Right kidney (tissue), 9 donors: ENCODE data around the gene ZDHHC14.
"Not testable (repeated sequence)": the region's sequence is repeated elsewhere in the genome, so short reads cannot be mapped to it uniquely, and the experiment has no call there.

ENCODE experiments used
- DNase-seq: peaks from one replicate; pipeline ENCODE4 v3.0.0-alpha.2; 2016
- long read RNA-seq, 8 donors: transcript quantifications; one replicate each; lab custom pipeline, GENCODE V29; 2026

The ZDHHC14 gene
- long read RNA-seq, donor 1, partial matches to known transcripts: 0 of 1 reads
- long read RNA-seq, donor 1, other reads (novel, unspliced or antisense): 0 of 1 reads
- long read RNA-seq, donor 2, partial matches to known transcripts: 6 of 7 reads
- long read RNA-seq, donor 2, other reads (novel, unspliced or antisense): 0 of 7 reads
- long read RNA-seq, donor 3, full-length matches to known transcripts: 3 of 3 reads
- long read RNA-seq, donor 3, partial matches to known transcripts: 0 of 3 reads
- long read RNA-seq, donor 3, other reads (novel, unspliced or antisense): 0 of 3 reads
- long read RNA-seq, donor 4, full-length matches to known transcripts: 1 of 1 reads
- long read RNA-seq, donor 4, partial matches to known transcripts: 0 of 1 reads
- long read RNA-seq, donor 4, other reads (novel, unspliced or antisense): 0 of 1 reads
- long read RNA-seq, donor 5, full-length matches to known transcripts: 1 of 1 reads
- long read RNA-seq, donor 5, partial matches to known transcripts: 0 of 1 reads
- long read RNA-seq, donor 5, other reads (novel, unspliced or antisense): 0 of 1 reads
- long read RNA-seq, donor 6, full-length matches to known transcripts: 8 of 8 reads
- long read RNA-seq, donor 6, partial matches to known transcripts: 0 of 8 reads
- long read RNA-seq, donor 6, other reads (novel, unspliced or antisense): 0 of 8 reads
- long read RNA-seq, donor 7, partial matches to known transcripts: 10 of 13 reads
- long read RNA-seq, donor 7, other reads (novel, unspliced or antisense): 0 of 13 reads
- long read RNA-seq, donor 8, full-length matches to known transcripts: 2 of 2 reads
- long read RNA-seq, donor 8, partial matches to known transcripts: 0 of 2 reads
- long read RNA-seq, donor 8, other reads (novel, unspliced or antisense): 0 of 2 reads

DNA sequence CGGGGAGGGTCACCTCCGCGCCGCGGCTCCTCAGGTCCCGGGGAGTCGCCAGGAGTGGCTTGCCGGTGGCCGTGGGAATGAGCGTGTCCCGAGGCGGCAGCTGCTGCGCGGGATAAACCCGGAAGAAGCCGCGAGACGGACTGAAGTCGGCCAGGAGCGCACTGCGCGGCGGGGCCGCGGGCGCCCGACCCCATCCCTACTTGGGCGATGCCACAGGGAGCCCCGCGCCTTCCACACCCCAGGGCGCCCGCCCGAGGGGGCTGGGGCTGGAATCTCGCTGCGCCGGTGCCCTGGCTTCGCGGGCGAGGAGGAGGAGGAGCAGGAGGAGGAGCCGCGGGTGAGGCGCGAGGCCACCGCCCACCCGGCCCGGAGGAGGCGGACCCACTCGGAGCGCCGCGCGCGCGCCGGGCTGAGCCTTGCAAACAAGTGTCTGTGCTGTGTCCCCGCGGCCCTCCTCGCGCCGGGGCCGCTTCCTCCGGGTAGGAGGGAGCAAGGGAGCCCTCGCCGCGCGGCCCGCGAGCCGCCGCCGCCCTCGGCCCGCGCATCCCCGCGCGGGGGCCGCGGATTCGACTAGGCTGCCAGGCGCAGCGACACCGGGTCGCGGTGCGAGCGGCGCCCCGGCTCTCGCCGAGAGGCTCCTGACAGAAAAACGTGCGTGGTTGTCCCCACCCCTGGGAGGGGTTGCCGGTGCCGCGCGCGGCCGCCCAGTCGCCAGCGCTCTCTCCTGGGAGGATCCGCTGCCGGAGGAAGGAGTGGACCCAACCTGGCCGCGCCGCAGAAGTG lies at the start of gene ZDHHC14:
TSS of gene ZDHHC14 (plus strand) at position 412 of the 783 bp plus-strand sequence.
- DNase-seq: peak; percentile 95

DNA sequence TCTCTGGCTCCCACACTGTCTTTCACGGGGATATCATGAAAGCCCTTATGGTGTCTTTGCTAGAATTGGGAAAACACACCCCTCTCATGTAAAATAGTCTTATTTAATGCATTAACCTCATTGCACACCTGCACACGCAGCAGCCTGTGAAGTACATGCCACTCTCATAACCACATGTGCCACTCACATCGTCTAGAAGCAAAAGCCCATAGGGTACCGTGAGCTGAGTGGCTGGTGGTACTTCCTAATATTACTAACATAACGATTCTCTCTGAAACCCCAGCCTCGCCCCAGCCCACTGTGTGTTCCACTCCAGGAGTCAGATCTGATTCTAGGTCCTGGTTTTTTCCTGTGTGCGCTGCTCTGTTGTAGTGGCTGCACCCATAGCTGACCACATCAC lies 48.2 kb upstream of the ZDHHC14 start:
- no peak for DNase-seq

DNA sequence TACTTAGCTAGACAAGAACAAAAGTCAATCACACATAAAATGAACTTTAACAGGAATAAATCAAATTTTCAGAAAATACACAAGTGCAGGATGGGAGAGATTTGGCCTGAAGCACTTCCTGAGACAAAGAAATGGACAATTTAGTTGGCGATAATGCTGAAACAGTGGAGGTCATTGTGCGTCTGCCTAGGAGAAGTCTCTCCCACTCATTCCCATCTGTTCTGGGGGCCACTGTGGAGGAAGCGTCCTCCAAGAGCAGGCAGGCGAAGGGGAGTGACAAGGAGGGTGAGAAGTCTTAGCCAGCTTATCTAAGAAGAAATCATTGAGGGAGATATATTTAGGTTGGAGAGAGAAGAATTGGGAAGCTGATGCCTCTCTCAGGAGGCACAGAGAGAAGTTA lies 47.5 kb upstream of the ZDHHC14 start:
- DNase-seq: no peak

DNA sequence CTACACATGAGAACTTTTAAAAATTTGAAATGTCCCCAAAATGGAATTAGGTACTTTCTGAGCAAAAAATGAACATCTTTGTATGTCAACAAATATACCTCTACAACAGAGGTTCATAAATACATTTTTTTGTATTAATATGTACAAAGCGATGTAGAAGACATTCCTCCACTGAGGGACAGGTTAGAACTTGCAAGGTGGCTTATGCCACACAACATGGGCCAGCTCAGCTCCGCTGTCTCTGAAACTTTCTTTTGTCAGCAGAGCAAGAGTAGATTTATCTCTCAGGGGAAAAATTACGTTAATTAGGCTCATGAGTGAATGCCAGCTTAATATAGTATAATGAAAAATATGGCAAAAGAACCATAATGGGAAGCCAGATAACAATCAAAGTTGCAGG lies 47.0 kb upstream of the ZDHHC14 start:
- DNase-seq: no peak

DNA sequence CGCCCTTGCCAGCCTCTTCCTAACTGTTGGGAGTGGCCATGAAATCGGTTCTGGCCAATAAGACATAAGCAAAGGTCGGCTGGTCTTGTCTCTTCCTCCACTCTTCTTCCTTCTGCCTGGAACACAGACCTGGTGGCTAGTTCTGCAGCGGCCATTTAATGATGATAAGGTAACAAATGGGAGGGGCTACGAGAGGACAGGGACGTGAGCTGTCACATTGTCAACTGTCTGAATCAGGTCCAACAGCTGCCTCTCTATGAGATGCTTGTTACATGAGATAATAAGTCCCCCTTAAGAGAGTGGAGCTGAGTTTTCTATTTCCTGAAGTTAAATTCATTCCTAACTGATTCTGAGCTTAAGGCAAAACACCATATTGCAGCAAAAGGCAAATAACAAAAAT lies 45.2 kb upstream of the ZDHHC14 start:
- DNase-seq: no peak

DNA sequence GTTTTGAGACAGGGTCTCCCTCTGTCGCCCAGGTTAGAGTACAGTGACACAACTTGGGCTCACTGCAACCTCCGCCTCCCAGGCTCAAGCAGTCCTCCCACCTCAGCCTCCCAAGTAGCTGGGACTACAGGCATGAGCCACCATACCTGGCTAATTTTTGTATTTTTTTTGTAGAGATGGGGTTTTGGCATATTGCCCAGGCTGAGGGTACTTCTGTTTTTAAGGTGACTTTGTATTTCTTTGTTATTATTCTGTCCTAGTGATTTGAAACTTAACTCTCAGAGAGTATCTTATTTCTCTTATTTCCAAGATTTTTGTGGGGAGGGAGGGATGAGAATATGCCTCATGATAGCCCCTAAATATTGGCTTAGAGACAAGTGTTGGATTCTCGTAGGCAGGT lies 43.7 kb upstream of the ZDHHC14 start:
- DNase-seq: not testable (repeated sequence)

DNA sequence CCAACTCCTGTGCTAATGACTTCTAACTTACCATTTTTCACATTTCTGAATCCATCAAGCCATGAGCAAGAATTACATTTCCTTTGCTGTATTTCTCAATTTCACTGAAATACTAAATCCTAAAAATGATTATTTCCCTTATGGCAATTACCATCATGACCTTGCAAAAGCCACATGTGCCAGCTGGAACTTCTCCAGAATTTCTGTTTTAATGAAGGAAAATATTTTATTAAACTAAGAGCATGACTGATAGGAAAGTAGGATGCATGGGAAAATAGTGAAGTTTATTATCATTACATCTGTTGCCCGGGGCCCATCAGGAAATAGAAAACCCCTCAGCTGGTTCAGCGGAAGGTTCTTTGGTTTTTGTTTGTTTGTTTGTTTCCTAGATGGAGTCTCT lies 43.2 kb upstream of the ZDHHC14 start:
- DNase-seq: no peak

DNA sequence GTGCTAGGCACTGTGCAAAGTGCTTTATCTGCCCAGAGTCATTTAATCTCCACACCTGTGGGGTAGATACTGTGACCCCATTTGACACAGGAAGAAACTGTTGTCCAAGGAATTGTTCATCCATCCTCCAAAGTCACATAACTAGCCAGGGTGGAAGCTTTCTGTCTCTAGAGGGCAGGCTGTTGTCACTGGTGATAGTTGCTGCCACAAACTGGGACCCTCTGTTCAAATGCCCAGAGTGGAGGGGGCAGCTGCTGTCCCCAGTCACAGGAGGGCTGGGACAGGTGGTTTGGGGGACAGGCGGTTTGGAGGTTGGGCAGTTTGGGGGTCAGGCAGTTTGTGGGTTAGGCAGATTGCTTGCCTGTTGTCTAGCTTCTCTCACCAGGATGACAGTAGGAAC lies 41.6 kb upstream of the ZDHHC14 start:
- DNase-seq: no peak

DNA sequence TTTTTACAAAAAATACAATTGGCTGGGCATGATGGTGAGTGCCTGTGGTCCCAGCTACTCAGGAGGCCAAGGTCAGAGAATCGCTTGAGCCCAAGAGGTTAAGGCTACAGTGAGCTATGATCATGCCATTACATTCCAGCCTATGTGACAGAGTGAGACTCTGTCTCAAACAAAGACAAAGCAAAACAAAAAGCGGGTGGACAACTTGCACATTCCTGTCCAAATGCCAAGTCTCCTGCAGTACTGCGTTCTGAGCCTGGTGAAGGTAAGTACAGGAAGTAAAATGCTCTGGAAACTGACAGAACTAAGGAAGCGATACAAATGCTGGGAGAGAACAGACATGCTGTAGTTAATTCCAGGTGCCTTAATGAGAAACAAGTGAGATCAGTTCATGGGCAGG lies 37.3 kb upstream of the ZDHHC14 start:
- DNase-seq: no peak

DNA sequence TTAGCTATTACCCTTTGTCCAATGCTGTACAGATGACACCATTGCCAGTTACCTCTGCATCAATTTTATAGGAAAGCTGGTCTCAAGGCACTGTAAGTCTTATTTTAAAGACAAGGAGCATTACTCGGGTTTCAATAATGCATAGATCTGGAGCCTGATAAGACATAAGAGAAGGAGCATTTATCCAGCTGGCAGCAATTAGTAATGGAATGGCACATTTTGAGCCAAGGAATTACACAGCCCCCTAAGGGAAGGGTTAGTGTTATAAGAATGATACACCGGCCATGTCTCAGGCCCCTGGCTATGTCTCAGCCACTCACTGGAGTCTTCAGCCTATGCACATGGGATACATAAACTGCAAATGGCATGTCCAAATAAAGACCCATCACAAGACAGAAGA lies 34.6 kb upstream of the ZDHHC14 start:
- no peak for DNase-seq

DNA sequence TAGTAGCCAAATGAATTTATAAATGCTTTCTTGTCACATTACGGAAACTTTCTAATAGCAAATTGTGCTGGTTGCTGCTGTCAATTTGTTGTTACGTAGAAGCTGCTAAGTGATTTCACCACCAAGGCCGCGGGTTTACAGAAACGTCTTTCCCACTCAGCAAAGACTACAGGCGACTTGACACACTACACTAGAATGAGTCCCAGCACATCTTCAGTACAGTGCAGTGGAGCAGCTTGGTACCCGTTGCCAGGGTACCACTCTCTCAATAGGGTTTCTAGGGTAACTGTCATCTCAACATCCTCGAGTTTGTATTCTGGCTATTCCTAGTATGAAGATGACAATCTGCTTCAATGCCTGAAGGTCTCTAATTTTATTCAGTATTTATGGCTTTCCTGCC lies 22.7 kb upstream of the ZDHHC14 start:
- no peak for DNase-seq

DNA sequence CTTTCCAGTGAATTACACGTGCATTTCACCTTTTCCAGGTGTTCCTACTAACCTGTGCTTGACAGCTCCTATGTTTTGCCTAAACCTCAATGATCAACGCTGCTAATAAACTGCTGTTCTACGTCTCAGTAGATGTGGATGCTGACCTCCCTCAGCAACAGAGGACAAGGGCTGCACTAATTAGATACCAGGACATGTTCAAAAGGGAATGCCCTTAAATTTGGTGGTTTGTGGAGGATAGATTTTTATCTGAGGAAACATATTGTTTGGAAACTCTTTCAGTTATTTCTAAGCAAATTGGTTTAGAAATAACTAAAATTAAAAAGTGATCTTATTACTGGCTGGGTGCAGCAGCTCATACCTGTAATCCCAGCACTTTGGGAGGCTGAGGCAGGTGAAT lies 19.1 kb upstream of the ZDHHC14 start:
- no peak for DNase-seq

DNA sequence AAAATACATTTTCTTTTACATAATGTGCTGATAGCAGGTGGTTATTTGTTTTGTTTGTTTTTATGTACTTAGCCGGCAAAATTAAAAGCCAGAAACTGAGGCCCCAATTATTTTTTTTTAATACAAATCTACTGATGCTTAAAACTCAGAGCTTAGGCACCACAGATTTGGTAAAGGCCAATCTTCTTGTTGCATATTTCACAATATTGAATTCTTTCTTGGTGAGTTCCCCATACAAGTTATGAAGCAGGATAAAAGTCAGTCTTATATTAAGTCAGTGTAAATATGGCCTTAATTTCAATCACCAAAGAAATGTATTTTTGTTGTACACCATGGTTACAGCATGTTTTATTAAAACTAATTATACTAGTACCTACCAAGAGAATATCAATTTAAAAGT lies 16.3 kb upstream of the ZDHHC14 start:
- no peak for DNase-seq

DNA sequence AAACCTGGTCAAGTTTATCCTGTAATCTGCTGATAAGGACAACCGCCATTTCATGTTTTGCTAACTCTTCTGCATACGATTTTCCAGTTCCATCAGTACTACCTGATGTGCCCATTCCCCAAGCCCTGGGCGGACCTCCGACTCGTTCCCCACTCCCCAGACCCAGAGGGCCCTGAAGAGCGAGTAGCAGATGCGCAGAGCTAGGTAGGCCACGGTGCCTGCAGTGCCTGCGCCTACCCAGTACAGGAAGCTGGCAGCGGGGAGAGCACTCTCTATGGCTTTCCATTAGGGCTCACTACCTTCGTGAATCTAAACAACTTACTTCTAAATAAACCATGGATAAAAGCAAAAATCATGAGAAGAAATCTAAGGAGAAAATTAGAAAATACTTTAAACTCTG lies 14.3 kb upstream of the ZDHHC14 start:
- DNase-seq: no peak

DNA sequence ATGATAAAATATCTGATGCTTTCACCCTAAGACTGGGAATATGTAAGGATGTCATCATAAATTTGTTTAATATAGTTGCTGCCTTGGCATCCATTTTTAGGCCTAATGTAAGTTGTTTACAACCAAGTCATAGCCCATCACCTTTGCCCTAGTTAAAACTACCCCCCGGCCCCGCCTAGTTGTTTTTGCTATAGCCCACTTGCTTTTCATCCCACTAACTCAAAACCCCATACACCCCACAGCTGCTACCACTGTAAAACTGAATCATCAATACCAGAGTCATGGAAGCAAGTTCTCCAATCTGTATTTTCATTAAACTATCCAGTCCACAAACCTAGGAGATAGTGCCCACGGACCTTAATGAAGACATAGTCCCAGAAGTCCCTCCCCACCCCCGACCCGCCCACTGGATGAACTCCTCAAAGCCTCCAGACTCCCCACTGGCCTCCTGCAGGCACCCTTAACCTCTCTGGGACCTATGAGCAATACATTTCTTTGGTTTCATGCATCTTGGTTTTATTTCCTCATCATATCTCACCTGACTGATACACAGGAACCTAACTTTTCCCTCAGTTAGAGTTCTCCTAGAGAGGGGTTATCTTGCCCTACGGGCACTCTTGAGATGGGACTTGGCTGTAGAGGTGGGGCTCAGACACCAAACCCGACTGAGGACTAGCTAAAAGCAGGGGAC lies 12.5 kb upstream of the ZDHHC14 start:
- DNase-seq: no peak

DNA sequence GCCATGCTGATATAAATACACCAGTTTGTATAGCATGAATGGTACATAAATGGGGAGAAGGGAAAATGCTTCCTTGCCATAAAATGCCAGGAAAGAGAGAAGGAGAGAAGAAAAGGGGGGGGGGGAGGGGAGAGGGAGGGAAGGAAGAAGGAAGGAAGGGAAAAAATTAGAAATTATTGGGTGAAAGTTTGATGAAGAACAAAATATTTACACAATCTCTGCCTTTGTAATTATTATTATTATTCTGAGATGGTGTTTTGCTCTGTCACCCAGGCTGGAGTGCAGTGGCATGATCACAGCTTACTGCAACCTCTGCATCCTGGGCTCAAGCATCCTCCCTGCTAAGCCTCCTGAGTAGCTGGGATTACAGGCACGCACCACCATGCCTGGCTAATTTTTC lies 10.2 kb upstream of the ZDHHC14 start:
- DNase-seq: no peak

DNA sequence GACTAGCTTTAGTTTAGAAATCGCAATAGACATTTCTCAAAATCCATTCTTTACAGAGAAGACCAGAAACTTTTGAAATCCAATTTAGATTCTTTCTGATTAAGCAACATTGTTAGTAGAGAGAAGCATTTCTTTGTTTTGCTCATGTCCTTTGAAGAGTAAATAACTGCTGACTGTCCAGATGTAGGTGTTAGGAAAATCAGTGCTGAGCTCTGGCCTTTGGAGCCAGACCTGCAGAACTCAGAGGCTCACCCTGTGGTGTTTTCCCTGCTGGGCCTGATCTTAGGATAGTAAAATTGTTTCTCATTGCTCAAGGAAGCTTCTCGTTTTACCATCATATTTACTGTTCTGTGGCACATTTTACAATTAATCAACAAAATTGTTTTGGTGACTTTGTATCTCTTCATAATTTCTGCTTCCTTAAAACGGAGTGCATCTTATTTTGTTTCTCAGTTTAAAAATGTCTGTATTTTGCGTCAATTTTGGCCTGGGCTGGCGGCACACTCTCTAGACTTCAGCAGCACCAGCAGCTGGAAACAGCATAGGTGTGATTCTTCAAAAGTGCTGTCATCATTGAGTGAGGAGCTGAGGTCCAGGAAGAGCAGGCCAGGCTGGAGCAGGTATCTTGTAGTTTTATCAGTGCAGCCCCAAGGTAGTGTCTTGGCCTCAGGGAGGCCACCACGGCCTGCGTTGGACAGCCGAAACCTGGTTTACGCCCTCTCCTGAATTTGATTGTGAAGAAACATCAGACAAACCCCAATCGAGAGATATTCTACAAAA lies 8.3 kb upstream of the ZDHHC14 start:
- no peak for DNase-seq

DNA sequence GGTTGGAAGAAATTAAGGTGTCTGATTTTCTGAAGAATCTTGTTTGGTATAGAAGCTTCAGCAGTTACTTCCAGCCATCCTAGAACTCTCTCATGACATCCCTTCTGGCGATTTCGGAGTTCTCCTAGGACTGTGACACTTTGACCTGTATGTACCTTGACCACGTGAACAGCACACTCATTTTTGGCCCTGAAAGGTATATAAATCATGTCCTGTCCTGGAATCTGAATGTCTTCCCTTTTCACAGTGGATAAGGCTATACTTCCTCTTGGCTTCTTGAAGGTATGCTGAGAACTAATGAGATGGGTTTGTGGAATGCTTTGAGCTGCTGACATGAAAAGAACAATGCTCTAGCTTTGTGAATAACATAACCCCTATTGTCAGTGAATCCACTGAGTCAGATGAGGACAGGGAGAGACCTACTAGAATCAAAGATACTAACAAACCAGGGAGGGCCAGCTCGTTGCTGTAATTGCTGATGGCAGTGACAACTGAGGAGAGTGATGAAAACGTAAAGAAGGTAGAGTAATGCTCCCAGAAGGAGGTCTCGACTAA lies 6.0 kb upstream of the ZDHHC14 start:
- DNase-seq: no peak

DNA sequence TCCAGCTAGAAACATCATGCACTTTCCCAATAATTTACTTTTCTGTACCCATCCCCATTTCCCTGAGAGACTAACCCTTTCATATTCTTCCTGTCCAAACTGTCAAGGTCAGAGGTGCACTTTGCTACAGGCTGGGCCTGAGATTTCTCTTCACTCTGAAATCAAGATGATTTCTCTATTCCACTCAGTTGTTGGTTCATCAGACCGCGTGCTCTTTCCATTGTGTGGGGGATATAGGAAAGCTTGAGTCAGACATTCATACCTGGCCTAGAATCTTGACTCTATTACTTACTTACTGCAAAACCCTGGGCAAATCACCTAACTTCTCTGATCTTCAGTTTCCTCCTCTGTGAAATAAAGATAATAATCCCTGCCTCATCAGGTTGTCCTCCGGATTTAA lies 4.7 kb upstream of the ZDHHC14 start:
- no peak for DNase-seq

DNA sequence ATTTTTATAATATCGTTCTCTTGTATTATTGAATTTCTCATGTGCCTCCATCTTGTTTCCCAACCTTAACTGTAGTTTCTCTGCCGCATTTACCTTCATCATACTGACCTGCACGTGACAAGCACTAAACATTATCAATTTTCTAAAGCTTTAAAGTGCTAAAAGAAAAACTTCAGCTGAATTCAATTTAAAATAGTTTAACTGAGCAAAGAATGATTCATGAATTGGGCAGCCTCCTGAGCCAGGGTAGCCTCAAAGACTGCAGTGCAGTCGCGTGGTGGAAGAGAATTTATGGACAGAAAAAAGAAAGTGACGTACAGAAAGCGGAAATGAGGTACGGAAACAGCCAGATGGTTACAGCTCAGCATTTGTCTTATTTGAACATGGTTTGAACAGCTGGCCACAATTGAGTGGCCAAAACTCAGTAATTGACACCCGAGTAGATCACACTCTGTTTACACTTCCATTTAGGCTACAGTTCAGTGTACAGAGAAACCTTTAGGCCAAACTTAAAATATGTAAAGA lies 4.2 kb upstream of the ZDHHC14 start:
- no peak for DNase-seq
